Stimulated activated CD8-positive, alpha-beta memory T cell treated with anti-CD3 and anti-CD28 coated beads, Interleukin-7, amount 100 ng/mL, for 48 hours (primary cell): ENCODE measurements around the gene TMEM14A.
"Not testable (repeated sequence)": the region's sequence is repeated elsewhere in the genome, so short reads cannot be mapped to it uniquely, and the experiment has no call there.

Source experiments
- DNase-seq, 2 donors: peaks; one replicate each; pipeline ENCODE4 v3.0.0-alpha.2; 2020; ENCODE audit warnings: low read depth in 1 of 2; ENCODE audit errors: extremely low read depth in 1 of 2

TMEM14A gene

DNA sequence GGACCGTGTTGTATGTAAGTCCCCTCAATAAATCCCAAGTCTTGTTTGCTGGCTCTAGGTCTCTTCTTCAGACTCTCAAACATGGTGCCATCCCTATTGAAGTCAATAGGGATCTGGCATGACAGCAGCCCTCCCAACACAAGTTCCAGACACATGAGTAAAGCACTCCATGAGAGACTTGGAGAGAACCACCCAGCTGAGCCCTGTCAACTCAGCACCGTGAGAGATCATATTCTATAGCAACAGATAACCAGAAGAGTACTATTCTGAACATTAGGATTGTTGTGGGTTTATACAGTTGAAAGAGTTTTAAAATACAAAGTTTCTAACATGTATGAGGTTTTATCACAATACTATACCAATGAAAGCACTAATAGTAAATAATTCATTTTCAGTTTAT is 23.5 kb downstream of the TMEM14A start:
- no peak for DNase-seq

DNA sequence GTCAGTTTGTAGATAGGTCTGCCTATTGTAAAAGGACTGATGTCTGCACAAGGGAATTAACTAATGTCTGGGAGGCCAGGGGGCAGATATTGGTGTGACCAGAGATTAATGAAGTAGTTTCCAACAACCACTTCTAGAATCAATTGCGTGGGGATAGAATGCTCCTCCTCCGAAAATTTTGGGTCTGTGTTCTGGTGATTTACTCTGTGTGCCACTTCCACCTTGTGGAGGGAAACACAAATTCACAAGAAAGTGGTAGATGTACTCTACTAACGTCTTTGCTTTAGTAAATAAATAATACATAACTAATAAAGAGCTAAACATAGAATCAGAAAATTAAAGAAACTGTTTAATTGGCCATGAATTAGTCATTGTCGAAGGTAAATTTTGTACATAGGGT is 25.5 kb downstream of the TMEM14A start:
- no peak for DNase-seq

DNA sequence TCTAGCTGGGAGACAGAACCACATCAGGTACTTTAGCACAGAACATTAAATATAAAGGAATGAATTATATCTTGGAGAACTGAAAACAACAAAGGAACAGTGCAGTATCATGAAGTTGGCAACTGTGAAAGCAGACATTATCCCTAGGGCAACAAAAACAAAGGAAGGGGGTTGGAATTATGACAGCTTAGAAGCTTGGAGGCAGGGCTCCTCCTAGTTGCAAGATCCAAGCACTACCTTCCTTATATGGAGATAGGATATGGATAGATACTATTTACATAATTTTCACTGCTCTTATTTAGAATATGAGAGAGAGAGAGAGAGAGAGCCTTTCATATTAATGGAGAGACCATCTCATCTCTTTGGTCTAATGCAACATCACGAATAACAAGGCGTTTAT is 27.0 kb downstream of the TMEM14A start:
- no peak for DNase-seq

GRCh38 chr6:52704060-52704459 is 33.1 kb downstream of the TMEM14A start:
- DNase-seq: no peak

DNA sequence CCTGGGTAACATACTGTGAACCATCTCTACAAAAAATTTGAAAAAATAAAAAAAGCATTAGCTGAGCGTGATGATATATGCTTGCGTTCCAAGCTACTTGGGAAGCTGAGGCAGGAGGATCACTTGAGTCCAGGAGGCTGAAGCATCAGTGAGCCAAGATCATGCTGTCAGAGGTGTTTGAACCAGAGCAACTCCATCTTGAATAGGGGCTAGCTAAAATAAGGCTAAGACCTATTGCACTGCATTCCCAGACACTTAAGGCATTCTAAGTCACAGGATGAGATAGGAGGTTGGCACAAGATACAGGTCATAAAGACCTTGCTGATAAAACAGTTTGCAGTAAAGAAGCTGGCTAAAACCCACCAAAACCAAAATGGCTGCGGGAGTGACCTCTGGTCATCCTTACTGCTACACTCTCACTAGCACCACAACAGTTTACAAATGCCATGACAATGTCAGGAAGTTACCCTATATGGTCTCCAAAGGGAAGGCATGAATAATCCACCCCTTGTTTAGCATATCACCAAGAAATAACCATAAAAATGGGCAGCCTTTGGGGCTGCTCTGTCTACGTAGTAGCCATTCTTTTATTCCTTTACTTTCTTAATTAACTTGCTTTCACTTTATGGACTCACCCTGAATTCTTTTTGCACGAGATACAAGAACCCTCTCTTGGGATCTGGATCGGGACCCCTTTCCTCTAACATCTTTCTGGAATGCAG is 34.0 kb downstream of the TMEM14A start:
- DNase-seq: not testable (repeated sequence)

GRCh38 chr6:52706001-52706400 is 35.1 kb downstream of the TMEM14A start:
- no peak for DNase-seq

GRCh38 chr6:52707963-52708680 is 37.2 kb downstream of the TMEM14A start:
- DNase-seq: no peak

GRCh38 chr6:52712136-52712535 is 41.2 kb downstream of the TMEM14A start:
- no peak for DNase-seq

- DNase-seq: not testable (repeated sequence)
These were observed 43.8 kb downstream of the TMEM14A start for GRCh38 chr6:52714761-52715160.

- no peak for DNase-seq
These were observed 47.6 kb downstream of the TMEM14A start for GRCh38 chr6:52718550-52718949.

- no peak for DNase-seq
These were observed 49.4 kb downstream of the TMEM14A start for GRCh38 chr6:52720321-52720720.

DNA sequence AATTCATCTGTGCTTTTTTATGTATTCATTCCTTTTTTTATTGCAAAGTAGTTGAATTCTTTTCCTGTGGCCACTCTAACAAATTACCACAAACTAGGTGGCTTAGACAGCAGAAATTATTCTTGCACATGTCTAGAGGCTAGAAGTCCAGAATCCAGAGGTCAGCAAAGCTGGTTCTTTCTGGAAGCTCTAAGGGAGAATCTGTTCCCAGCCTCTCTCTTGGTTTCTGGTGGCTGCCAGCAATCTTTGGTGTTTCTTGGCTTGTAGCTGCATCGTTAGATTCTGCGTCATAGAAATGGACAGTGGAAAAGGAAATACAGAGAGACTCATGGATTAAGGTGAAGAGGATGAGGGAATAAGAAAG is 53.1 kb downstream of the TMEM14A start:
- no peak for DNase-seq

GRCh38 chr6:52724406-52725121 is 53.7 kb downstream of the TMEM14A start:
- peak; percentile 21 to 28 for DNase-seq

GRCh38 chr6:52725143-52725534 is 54.2 kb downstream of the TMEM14A start:
- no peak for DNase-seq

DNA sequence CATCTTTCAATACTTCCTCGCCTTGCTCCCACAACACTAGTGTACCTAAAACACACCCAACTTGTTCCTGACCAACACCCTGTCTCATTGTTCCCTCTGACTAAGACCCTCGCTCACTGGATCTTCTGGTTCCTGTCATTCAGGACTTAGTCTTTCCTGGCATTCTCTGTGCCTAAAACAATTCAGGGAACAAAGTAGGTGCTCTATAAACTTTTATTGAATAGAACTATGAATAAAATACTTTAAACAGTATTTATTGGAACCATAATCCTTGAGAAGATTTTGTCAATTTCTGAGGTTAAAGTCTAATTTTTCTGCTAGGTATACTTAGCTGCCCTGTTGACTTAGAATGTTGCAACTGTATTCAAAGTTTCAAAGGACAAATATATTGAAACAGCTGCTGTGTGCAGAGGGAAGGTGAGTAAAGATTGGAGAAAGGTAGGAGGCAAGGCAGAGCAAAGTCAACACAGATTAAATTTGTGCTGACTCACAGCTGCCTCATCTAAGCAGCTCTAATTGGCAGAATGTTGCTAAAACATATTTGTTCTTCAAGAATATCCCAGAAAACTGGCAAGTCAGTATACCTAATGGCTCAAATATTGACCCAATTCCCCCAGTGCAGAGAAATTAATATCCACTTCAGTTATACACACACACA is 54.8 kb downstream of the TMEM14A start:
- no peak for DNase-seq

DNA sequence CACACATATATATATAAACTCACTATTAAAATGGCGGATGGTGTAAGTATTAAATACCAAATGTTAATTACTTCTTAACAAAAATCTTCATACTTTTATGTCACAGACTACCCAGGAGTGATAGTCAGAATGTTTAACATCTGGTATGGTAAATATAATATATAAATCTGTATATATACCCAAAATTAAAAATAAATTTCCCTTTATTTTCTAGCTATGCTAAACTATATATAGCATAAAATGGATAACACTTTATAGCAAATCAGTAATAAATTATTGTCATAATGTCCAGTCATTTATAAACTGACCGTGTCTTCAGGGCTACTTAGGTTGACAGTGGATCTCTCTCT is 55.3 kb downstream of the TMEM14A start:
- no peak for DNase-seq

- DNase-seq: no peak
These were observed 56.0 kb downstream of the TMEM14A start for GRCh38 chr6:52726741-52727535.

DNA sequence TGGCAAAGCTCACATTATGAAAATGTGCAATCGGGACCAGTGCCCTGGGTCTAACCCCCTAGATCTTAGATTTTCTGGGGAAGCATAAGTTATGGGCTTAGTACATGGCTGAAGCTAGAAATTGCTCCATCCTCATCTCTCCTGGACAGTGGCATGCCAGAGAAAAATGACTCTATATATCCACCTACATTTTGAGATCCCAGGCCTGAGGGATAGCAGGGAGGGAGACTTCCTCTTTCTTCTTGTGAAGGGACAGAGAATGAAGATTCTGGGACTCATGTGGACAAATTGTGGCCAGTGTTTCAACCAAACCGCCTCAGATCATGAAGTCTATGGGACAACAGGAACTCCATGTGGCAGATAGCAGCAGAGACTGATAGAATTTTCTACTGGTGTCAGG is 57.0 kb downstream of the TMEM14A start:
- no peak for DNase-seq

DNA sequence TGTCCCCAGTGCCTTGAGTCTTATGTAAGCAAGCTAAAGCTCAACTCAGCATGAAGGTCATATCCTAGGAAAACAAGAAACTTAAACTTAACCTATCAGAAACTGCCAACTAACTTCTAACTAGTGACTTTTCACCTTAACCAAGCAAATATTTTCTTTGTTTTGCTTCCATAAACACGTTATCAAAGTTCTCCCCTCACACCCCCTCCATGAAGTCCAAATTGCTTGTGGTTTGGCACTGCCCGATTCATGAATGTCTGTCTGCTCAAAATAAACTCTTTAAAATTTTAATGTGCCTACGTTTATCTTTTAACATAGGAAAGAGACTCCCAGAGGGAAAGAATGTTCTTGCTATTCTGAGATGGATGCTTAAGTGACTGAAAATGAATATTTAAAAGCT is 57.5 kb downstream of the TMEM14A start:
- DNase-seq: no peak

GRCh38 chr6:52729576-52729975 is 58.7 kb downstream of the TMEM14A start:
- no peak for DNase-seq

DNA sequence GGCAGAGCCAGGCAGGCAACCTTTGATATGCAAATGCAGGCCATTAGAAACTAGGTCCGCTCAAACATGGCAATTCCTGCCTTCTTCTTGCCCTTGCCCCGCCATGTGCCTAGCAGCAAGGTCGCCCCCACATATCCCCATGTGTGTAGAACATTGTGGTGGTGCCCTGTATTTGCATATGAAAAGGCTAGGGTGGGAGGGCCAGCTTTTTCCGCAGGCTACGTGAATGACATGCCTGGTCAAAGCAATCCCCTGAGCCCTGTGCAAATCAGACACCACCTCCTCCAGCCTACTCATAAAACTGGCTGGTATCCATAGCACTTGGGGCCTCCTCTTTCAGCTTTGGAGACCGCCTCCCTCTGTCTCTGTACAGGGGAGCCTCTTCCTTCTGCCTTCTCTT is 60.8 kb downstream of the TMEM14A start:
- no peak for DNase-seq
